ENCODE results near the gene HS3ST3B1. TPM values are rescaled to one million over a fixed set of nuclear protein-coding genes. Genes with fewer than 3 reads are reported as not detected.

HS3ST3B1 gene
- total RNA-seq, 1 experiment from 2014 or later: not detected

DNA sequence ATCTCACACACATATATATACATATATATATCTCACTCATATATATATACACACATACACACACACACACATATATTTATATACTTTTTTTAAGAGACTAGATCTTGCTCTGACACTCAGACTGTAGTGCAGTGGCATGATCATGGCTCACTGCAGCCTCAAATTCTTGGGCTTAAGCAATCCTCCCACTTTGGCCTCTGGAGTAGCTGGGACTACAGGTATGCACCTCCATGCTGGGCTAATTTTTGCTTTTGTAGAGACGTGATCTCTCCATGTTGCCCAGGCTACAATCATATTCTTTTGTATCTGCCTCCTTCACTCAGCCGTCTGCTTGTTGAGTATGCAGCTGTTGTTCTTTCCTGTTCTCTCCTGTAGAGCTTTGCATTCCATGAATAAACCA, 60.6 kb downstream of the HS3ST3B1 start:
- no peaks in the 10 kb centered on the region for H3K9me2 ChIP-seq (replicated peaks; ENCODE audit: insufficient read depth, low read length)
- no peak for DNase-seq
- H3K4me3 ChIP-seq (ENCODE audit: low read length): no peak overlapping the region
- no peak overlapping the region for H3K4me2 ChIP-seq (ENCODE audit: low read depth, low read length, poor library complexity, severe bottlenecking)
- H3K9ac ChIP-seq (ENCODE audit: low read length): no peak overlapping the region
- peaks cover 28% of the 10 kb centered on the region for H3K4me1 ChIP-seq (ENCODE audit: low read length)
- no peaks in the 10 kb centered on the region for H3K79me2 ChIP-seq (ENCODE audit: low read length)
- H3K36me3 ChIP-seq (ENCODE audit: insufficient read depth, low read length): no peaks in the 10 kb centered on the region
- no peak overlapping the region for H3K27ac ChIP-seq (ENCODE audit: low read length)
- no peaks in the 10 kb centered on the region for H4K20me1 ChIP-seq (ENCODE audit: insufficient read depth, low read depth, low read length)
- no peaks in the 10 kb centered on the region for H3K27me3 ChIP-seq (ENCODE audit: low read length)
- H3K9me3 ChIP-seq (ENCODE audit: low read length): no peaks in the 10 kb centered on the region
- H2AFZ ChIP-seq (ENCODE audit: low read length): no peak overlapping the region

DNA sequence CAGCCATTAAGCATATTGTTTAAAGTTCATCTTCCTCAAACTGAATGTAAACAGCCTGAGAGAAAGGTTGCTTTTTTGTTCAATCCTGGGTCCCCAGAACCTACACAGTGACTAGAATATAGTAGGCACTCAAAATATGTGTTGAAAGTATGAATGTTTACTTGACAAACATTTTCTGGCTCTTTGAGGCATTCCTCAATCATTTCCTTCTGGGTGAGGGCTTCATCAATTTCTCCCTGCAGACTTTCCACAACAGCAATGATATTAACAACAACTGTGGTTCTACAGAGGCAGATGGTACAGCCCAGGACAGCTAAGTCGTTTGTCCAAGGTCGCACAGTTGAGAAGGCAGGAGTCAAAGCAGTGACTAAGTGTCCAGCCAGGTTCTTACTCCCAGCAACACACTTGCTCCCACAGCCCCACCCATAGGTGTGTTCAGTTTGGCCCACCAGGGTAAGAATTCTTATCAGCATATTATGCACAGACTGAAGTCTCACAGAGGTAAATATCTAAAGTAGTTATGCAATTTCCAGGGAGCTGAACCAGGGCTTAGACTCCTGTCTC, 61.1 kb downstream of the HS3ST3B1 start:
- no peaks in the 10 kb centered on the region for H3K27me3 ChIP-seq (ENCODE audit: low read length)
- H3K79me2 ChIP-seq (ENCODE audit: low read length): no peaks in the 10 kb centered on the region
- no peaks in the 10 kb centered on the region for H3K9me2 ChIP-seq (replicated peaks; ENCODE audit: insufficient read depth, low read length)
- H3K4me1 ChIP-seq (ENCODE audit: low read length): peaks cover 28% of the 10 kb centered on the region
- no peaks in the 10 kb centered on the region for H4K20me1 ChIP-seq (ENCODE audit: insufficient read depth, low read depth, low read length)
- DNase-seq: no peak
- no peak overlapping the region for H3K4me2 ChIP-seq (ENCODE audit: low read depth, low read length, poor library complexity, severe bottlenecking)
- H2AFZ ChIP-seq (ENCODE audit: low read length): no peak overlapping the region
- H3K9me3 ChIP-seq (ENCODE audit: low read length): no peaks in the 10 kb centered on the region
- no peak overlapping the region for H3K27ac ChIP-seq (ENCODE audit: low read length)
- H3K36me3 ChIP-seq (ENCODE audit: insufficient read depth, low read length): no peaks in the 10 kb centered on the region
- H3K4me3 ChIP-seq (ENCODE audit: low read length): no peak overlapping the region
- H3K9ac ChIP-seq (ENCODE audit: low read length): no peak overlapping the region

DNA sequence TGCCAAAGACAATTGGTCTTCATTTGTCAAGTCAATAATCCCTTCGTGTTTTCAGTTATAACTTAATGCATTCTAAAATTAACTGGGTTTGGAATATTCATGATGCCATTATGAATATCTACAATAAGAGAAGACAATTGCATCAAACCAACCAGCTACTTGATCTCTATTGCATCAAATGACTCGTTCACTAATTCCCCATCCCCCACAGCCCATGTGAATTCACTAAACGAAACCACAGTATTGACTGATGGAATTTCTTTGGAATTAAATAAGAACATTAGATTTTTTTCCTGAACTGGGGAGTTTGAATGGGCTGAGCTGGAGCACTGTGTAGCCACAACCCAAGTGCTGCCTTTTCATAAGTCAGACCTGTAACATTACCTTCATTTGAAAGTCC, 65.3 kb downstream of the HS3ST3B1 start:
- DNase-seq: no peak
- Histone ChIP-seq H2AFZ (ENCODE audit: low read length) (no peak overlapping the region), H3K9me3 (ENCODE audit: low read length) (no peaks in the 10 kb centered on the region), H3K27ac (ENCODE audit: low read length) (no peak overlapping the region), H3K4me1 (ENCODE audit: low read length) (no peaks in the 10 kb centered on the region; the same call in none of the 2 replicates), H4K20me1 (ENCODE audit: insufficient read depth, low read depth, low read length) (no peaks in the 10 kb centered on the region), H3K4me2 (ENCODE audit: low read depth, low read length, poor library complexity, severe bottlenecking) (no peak overlapping the region), H3K36me3 (ENCODE audit: insufficient read depth, low read length) (no peaks in the 10 kb centered on the region), H3K9ac (ENCODE audit: low read length) (no peak overlapping the region), H3K27me3 (ENCODE audit: low read length) (no peaks in the 10 kb centered on the region), H3K9me2 (replicated peaks; ENCODE audit: insufficient read depth, low read length) (no peaks in the 10 kb centered on the region), H3K4me3 (ENCODE audit: low read length) (no peak overlapping the region), H3K79me2 (ENCODE audit: low read length) (no peaks in the 10 kb centered on the region)

DNA sequence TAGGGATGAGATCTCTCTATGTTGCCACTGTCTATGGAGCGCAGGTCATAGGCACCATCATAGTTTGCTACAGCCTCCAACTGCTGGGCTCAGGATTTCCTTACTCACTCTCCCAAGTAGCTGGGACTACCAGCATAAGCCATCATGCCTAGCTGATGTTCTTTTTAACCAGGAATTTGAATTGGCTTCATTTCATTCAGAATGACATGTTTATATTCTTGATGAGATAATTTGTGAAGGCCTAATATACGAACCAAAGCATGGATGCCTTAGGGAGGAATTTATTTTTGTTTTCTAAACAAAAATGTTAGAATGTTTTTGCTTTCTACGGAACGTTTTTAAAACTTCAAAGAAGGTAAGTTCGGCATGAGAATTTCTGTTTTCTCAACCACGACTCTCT, 71.6 kb downstream of the HS3ST3B1 start:
- no peak overlapping the region for H3K4me3 ChIP-seq (ENCODE audit: low read length)
- no peak overlapping the region for H2AFZ ChIP-seq (ENCODE audit: low read length)
- no peaks in the 10 kb centered on the region for H3K27me3 ChIP-seq (ENCODE audit: low read length)
- no peaks in the 10 kb centered on the region for H3K9me2 ChIP-seq (replicated peaks; ENCODE audit: insufficient read depth, low read length)
- no peaks in the 10 kb centered on the region for H3K36me3 ChIP-seq (ENCODE audit: insufficient read depth, low read length)
- no peak overlapping the region for H3K4me2 ChIP-seq (ENCODE audit: low read depth, low read length, poor library complexity, severe bottlenecking)
- DNase-seq: no peak
- H3K79me2 ChIP-seq (ENCODE audit: low read length): no peaks in the 10 kb centered on the region
- no peaks in the 10 kb centered on the region for H3K9me3 ChIP-seq (ENCODE audit: low read length)
- no peak overlapping the region for H3K9ac ChIP-seq (ENCODE audit: low read length)
- H3K4me1 ChIP-seq (ENCODE audit: low read length): no peaks in the 10 kb centered on the region
- H3K27ac ChIP-seq (ENCODE audit: low read length): no peak overlapping the region
- H4K20me1 ChIP-seq (ENCODE audit: insufficient read depth, low read depth, low read length): no peaks in the 10 kb centered on the region

DNA sequence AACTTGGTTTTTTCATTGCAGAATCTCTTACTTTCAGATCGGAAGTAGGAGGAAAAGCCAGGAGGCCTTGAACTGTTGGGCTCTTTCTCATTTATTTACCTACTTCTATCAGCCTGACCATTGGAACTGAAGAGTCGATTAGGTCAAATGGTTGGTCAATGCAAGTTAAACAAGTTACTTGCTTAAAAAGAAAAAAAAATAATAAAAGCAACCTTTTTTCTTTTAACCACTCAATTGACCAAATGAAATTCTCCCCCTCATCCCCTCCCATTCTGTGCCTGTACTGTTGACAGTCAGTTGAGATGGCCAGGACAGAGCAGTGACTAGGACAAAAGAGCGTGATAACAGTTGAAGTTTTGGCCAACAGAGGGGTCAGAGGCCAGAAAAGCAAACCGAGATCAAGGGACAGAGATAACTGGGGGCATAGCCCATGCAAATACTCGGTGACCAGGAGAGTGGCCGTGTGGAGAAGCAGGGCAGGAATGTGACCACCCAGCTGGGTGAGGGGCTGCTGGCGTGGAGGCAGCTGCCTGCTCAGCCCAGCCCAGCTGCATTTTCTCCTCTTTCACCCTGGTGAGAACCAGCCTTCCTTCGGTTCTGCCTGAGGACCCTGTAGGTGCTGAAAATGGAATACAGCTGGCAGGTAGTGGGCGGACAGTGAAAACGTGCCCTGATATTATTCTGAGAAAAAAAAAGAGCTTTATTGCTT, 72.2 kb downstream of the HS3ST3B1 start:
- H3K9me2 ChIP-seq (replicated peaks; ENCODE audit: insufficient read depth, low read length): no peaks in the 10 kb centered on the region
- no peak overlapping the region for H2AFZ ChIP-seq (ENCODE audit: low read length)
- H3K27me3 ChIP-seq (ENCODE audit: low read length): no peaks in the 10 kb centered on the region
- no peak for DNase-seq
- H3K9me3 ChIP-seq (ENCODE audit: low read length): no peaks in the 10 kb centered on the region
- H3K4me1 ChIP-seq (ENCODE audit: low read length): no peaks in the 10 kb centered on the region
- H4K20me1 ChIP-seq (ENCODE audit: insufficient read depth, low read depth, low read length): no peaks in the 10 kb centered on the region
- no peaks in the 10 kb centered on the region for H3K79me2 ChIP-seq (ENCODE audit: low read length)
- no peak overlapping the region for H3K4me3 ChIP-seq (ENCODE audit: low read length)
- no peak overlapping the region for H3K27ac ChIP-seq (ENCODE audit: low read length)
- no peak overlapping the region for H3K4me2 ChIP-seq (ENCODE audit: low read depth, low read length, poor library complexity, severe bottlenecking)
- H3K9ac ChIP-seq (ENCODE audit: low read length): no peak overlapping the region
- H3K36me3 ChIP-seq (ENCODE audit: insufficient read depth, low read length): no peaks in the 10 kb centered on the region

GRCh38 chr17:14373614-14374259, 72.9 kb downstream of the HS3ST3B1 start:
- H3K79me2 ChIP-seq (ENCODE audit: low read length): no peaks in the 10 kb centered on the region
- no peak overlapping the region for H3K9ac ChIP-seq (ENCODE audit: low read length)
- no peak overlapping the region for H3K4me3 ChIP-seq (ENCODE audit: low read length)
- H2AFZ ChIP-seq (ENCODE audit: low read length): no peak overlapping the region
- DNase-seq: no peak
- no peaks in the 10 kb centered on the region for H4K20me1 ChIP-seq (ENCODE audit: insufficient read depth, low read depth, low read length)
- no peaks in the 10 kb centered on the region for H3K4me1 ChIP-seq (ENCODE audit: low read length)
- no peaks in the 10 kb centered on the region for H3K27me3 ChIP-seq (ENCODE audit: low read length)
- no peak overlapping the region for H3K27ac ChIP-seq (ENCODE audit: low read length)
- no peaks in the 10 kb centered on the region for H3K36me3 ChIP-seq (ENCODE audit: insufficient read depth, low read length)
- H3K9me3 ChIP-seq (ENCODE audit: low read length): no peaks in the 10 kb centered on the region
- no peaks in the 10 kb centered on the region for H3K9me2 ChIP-seq (replicated peaks; ENCODE audit: insufficient read depth, low read length)
- no peak overlapping the region for H3K4me2 ChIP-seq (ENCODE audit: low read depth, low read length, poor library complexity, severe bottlenecking)

GRCh38 chr17:14374268-14374667, 73.4 kb downstream of the HS3ST3B1 start:
- Histone ChIP-seq H3K9me2 (replicated peaks; ENCODE audit: insufficient read depth, low read length) (no peaks in the 10 kb centered on the region), H3K9ac (ENCODE audit: low read length) (no peak overlapping the region), H3K4me1 (ENCODE audit: low read length) (no peaks in the 10 kb centered on the region), H4K20me1 (ENCODE audit: insufficient read depth, low read depth, low read length) (no peaks in the 10 kb centered on the region), H3K79me2 (ENCODE audit: low read length) (no peaks in the 10 kb centered on the region), H3K36me3 (ENCODE audit: insufficient read depth, low read length) (no peaks in the 10 kb centered on the region), H3K4me2 (ENCODE audit: low read depth, low read length, poor library complexity, severe bottlenecking) (no peak overlapping the region), H3K9me3 (ENCODE audit: low read length) (no peaks in the 10 kb centered on the region), H3K4me3 (ENCODE audit: low read length) (no peak overlapping the region), H3K27me3 (ENCODE audit: low read length) (no peaks in the 10 kb centered on the region), H2AFZ (ENCODE audit: low read length) (no peak overlapping the region), H3K27ac (ENCODE audit: low read length) (no peak overlapping the region)
- no peak for DNase-seq

DNA sequence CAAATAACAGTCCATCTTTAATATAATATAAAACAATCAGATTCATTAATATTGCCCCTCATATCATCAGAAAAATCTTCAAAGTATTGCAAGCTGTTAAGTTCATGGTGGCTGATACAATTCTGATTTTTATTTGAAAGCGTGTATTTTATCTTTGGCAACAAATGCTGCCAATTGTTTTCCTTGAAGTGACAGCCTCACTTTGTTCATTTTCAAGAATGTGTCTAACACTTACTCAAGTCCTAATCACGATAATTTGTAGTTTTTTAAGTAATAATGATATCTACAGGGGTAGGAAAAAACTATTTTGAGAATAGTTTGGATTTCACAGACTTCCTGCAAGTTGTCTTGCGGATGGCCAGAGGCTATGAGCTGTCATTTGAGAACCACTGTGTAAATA, 75.8 kb downstream of the HS3ST3B1 start:
- Histone ChIP-seq H3K27me3 (ENCODE audit: low read length) (no peaks in the 10 kb centered on the region), H3K9me3 (ENCODE audit: low read length) (no peaks in the 10 kb centered on the region), H3K27ac (ENCODE audit: low read length) (no peak overlapping the region), H2AFZ (ENCODE audit: low read length) (no peak overlapping the region), H3K79me2 (ENCODE audit: low read length) (no peaks in the 10 kb centered on the region), H4K20me1 (ENCODE audit: insufficient read depth, low read depth, low read length) (no peaks in the 10 kb centered on the region), H3K36me3 (ENCODE audit: insufficient read depth, low read length) (no peaks in the 10 kb centered on the region), H3K4me2 (ENCODE audit: low read depth, low read length, poor library complexity, severe bottlenecking) (no peak overlapping the region), H3K9me2 (replicated peaks; ENCODE audit: insufficient read depth, low read length) (no peaks in the 10 kb centered on the region), H3K4me1 (ENCODE audit: low read length) (no peaks in the 10 kb centered on the region), H3K4me3 (ENCODE audit: low read length) (no peak overlapping the region), H3K9ac (ENCODE audit: low read length) (no peak overlapping the region)
- DNase-seq: no peak
